ENCODE results near the gene FAM181A.

FAM181A gene

DNA sequence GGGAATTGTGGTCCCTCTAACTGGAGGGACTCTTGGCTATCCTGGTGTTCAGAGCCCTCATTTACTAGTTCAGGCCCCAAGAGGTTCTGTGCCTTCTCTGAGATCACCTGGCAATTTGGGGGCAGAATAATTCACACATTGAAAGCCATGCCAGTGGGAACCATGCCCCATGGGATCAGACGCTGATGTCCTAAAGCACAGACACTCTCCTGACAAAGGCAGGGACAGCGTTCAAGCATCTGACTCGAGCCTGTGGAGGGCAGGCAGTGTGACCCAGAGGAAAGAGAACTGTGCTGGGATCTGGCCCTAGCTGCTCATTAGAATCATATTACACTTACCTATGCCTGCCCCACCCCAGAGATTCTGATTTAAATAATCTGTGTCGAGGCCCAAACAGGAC is 51.6 kb downstream of the FAM181A start:
- DNase-seq (ENCODE audit: low read depth in 2 of 2) = no peak
